Tibial nerve (tissue), 3 donors: Measurements from ENCODE around the gene GRB10.

Experiments used
- POLR2A ChIP-seq, 2 donors: fragments of 450-650 bp; IDR thresholded peaks; one replicate each; pipeline ENCODE4 v1.6.1; 2017; ENCODE audit warnings: antibody characterized with exemption in 2 of 2, mild to moderate bottlenecking in 2 of 2, moderate library complexity in 2 of 2
- TF ChIP-seq, protein P1 (sequence below), 5 experiments: fragments of 200-600 bp in 3 of 5; fragments of 450-650 bp in 2 of 5; sonication (generic) in 3 of 5; IDR thresholded peaks; one replicate each; pipeline ENCODE4 v1.5.1; 2016 to 2019; ENCODE audit warnings: antibody characterized with exemption in 5 of 5, mild to moderate bottlenecking in 3 of 5, moderate library complexity in 2 of 5

DNA sequence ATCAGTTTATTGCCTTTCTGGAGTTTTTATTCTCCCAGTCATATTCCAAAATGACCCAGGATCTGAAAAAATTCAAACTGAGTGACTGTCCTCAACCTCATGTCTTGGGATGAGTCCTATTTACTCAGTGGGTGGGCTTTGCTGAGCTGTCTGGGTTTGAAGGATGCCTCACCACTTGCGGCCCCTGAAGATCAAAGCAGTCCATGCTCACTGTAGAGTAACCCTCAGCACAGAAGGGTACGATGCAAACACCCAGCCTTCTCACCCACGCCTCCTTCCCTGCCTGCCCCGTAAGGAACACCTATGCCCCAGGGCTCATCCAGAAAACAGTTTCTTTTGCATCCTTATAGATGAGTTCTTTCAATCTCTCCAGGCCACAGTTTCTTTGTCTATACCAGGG lies 42.2 kb upstream of the GRB10 start:
- TF ChIP-seq, protein P1, sequence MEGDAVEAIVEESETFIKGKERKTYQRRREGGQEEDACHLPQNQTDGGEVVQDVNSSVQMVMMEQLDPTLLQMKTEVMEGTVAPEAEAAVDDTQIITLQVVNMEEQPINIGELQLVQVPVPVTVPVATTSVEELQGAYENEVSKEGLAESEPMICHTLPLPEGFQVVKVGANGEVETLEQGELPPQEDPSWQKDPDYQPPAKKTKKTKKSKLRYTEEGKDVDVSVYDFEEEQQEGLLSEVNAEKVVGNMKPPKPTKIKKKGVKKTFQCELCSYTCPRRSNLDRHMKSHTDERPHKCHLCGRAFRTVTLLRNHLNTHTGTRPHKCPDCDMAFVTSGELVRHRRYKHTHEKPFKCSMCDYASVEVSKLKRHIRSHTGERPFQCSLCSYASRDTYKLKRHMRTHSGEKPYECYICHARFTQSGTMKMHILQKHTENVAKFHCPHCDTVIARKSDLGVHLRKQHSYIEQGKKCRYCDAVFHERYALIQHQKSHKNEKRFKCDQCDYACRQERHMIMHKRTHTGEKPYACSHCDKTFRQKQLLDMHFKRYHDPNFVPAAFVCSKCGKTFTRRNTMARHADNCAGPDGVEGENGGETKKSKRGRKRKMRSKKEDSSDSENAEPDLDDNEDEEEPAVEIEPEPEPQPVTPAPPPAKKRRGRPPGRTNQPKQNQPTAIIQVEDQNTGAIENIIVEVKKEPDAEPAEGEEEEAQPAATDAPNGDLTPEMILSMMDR (IDR thresholded peaks at IDR 0.05): no peak
- TF ChIP-seq POLR2A (IDR thresholded peaks at IDR 0.05): no peak
